HepG2 (cell line): Measurements from ENCODE around the gene SLX4. TPM values are rescaled to one million over a fixed set of nuclear protein-coding genes. Genes with fewer than 3 reads are reported as not detected.

Experiments used
- DNMT3B ChIP-seq: conservative IDR thresholded peaks from 2 replicates; pipeline ENCODE4 v1.6.1; 2016; ENCODE audit warnings: missing biosample characterization, control low read depth
- ETV6 ChIP-seq: sonication (generic); formaldehyde crosslinking; conservative IDR thresholded peaks from 2 replicates; pipeline ENCODE4 v1.4.0; 2020; ENCODE audit warnings: missing genetic modification reagents
- KLF13 ChIP-seq: sonication (generic); formaldehyde crosslinking; IDR thresholded peaks from 2 replicates; pipeline ENCODE4 v1.4.0; 2020; ENCODE audit warnings: mild to moderate bottlenecking, missing genetic modification reagents
- NAIF1 ChIP-seq: sonication (generic); formaldehyde crosslinking; IDR thresholded peaks from 2 replicates; pipeline ENCODE4 v1.5.0; 2020; ENCODE audit warnings: mild to moderate bottlenecking, missing genetic modification reagents, borderline replicate concordance
- NFKBIZ ChIP-seq: IDR thresholded peaks from 2 replicates; pipeline ENCODE4 v1.6.1; 2018; ENCODE audit warnings: missing genetic modification reagents, missing compliant biosample characterization
- PAF1 ChIP-seq: IDR thresholded peaks from 2 replicates; pipeline ENCODE4 v1.6.1; 2016; ENCODE audit warnings: missing genetic modification reagents, missing compliant biosample characterization
- PAWR ChIP-seq: sonication (generic); formaldehyde crosslinking; IDR thresholded peaks from 2 replicates; pipeline ENCODE4 v1.4.0; 2020; ENCODE audit warnings: missing genetic modification reagents, mild to moderate bottlenecking, borderline replicate concordance
- PHF20 ChIP-seq: sonication (generic); formaldehyde crosslinking; IDR thresholded peaks from 2 replicates; pipeline ENCODE4 v1.5.0; 2020; ENCODE audit warnings: mild to moderate bottlenecking, missing genetic modification reagents
- RAD51 ChIP-seq: fragments of 450-650 bp; IDR thresholded peaks from 2 replicates; pipeline ENCODE4 v1.6.1; 2016; ENCODE audit warnings: borderline replicate concordance
- RFX1 ChIP-seq: fragments of 450-650 bp; IDR thresholded peaks from 2 replicates; pipeline ENCODE4 v1.6.1; 2017
- SOX6 ChIP-seq, 2 experiments: fragments of 450-650 bp in 1 of 2; sonication (generic) in 1 of 2; formaldehyde crosslinking in 1 of 2; IDR thresholded peaks; 2 replicates each; pipeline versions ENCODE4 v1.4.0 to v1.6.1; 2017 to 2020; ENCODE audit warnings: antibody characterized with exemption in 1 of 2, mild to moderate bottlenecking in 1 of 2, missing genetic modification reagents in 1 of 2
- ZBTB4 ChIP-seq: sonication (generic); formaldehyde crosslinking; IDR thresholded peaks from 2 replicates; pipeline ENCODE4 v1.4.0; 2020; ENCODE audit warnings: missing genetic modification reagents, mild to moderate bottlenecking, borderline replicate concordance
- ZBTB40 ChIP-seq, 2 experiments: fragments of 450-650 bp in 1 of 2; sonication (generic) in 1 of 2; formaldehyde crosslinking in 1 of 2; IDR thresholded peaks; 2 replicates each; pipeline versions ENCODE4 v1.6.1 to v1.8.0; 2016 to 2022; ENCODE audit warnings: antibody characterized with exemption in 1 of 2, mild to moderate bottlenecking in 1 of 2, missing genetic modification reagents in 1 of 2
- ZBTB44 ChIP-seq: sonication (generic); formaldehyde crosslinking; IDR thresholded peaks from 2 replicates; pipeline ENCODE4 v1.4.0; 2020; ENCODE audit warnings: missing genetic modification reagents
- ZNF382 ChIP-seq: sonication (generic); formaldehyde crosslinking; IDR thresholded peaks from 2 replicates; pipeline ENCODE4 v1.5.0; 2020; ENCODE audit warnings: missing genetic modification reagents, mild to moderate bottlenecking, borderline replicate concordance
- ZNF569 ChIP-seq: sonication (generic); formaldehyde crosslinking; IDR thresholded peaks from 2 replicates; pipeline ENCODE4 v1.5.0; 2020; ENCODE audit warnings: mild to moderate bottlenecking, missing genetic modification reagents, moderate library complexity, borderline replicate concordance
- ZNF737 ChIP-seq: sonication (generic); formaldehyde crosslinking; IDR thresholded peaks from 2 replicates; pipeline ENCODE4 v1.5.0; 2020; ENCODE audit warnings: missing genetic modification reagents, mild to moderate bottlenecking, borderline replicate concordance
- polyA plus RNA-seq, 8 experiments: library from polyadenylated mRNA; depleted of rRNA in 3 of 8; stranded (reverse) in 7 of 8; unstranded in 1 of 8; fragments of >200 nt; fragmentation: Illumina TruSeq in 4 of 8; extraction: Trizol in 4 of 8; gene quantifications; 2 replicates each; pipeline versions ENCODE4 v1.2.1 to v1.2.3, GENCODE V29; 2011 to 2016; ENCODE audit warnings: low read depth in 4 of 8, missing spikeins in 1 of 8, mixed read lengths in 1 of 8; ENCODE audit not compliant: insufficient read depth in 1 of 8
- total RNA-seq, 5 experiments: library from RNA; depleted of rRNA; stranded (reverse); fragments of >200 nt; fragmentation: Illumina TruSeq; extraction: Trizol; gene quantifications; 2 replicates each; pipeline ENCODE4 v1.2.3, GENCODE V29; 2016; ENCODE audit warnings: low read depth in 1 of 5

SLX4 gene
- total and polyA plus RNA-seq, 2 of the 13 experiments (the other 11 are each of a cell fraction or from before 2014, with no cell fraction given) = 1.1 to 3.6 TPM

GRCh38 chr16:3640207-3640606 is 28.8 kb upstream of the SLX4 start (continued):
- TF ChIP-seq ZBTB40 (IDR thresholded peaks at IDR 0.05) (no peak), ZBTB40 (CRISPR knock-in tag; IDR thresholded peaks at IDR 0.05) (no peak), RAD51 (no peak), KLF13 (CRISPR knock-in tag) (no peak), PAF1 (CRISPR knock-in tag) (no peak), ZNF569 (CRISPR knock-in tag) (no peak), RFX1 (no peak), ETV6 (no peak), PHF20 (no peak), PAWR (CRISPR knock-in tag) (no peak), ZBTB4 (CRISPR knock-in tag) (no peak), ZNF737 (CRISPR knock-in tag) (no peak), NFKBIZ (no peak), SOX6 (IDR thresholded peaks at IDR 0.05) (no peak), SOX6 (CRISPR knock-in tag; IDR thresholded peaks at IDR 0.05) (no peak), DNMT3B (no peak), NAIF1 (CRISPR knock-in tag) (no peak), ZNF382 (CRISPR knock-in tag) (no peak), ZBTB44 (no peak)
